SK-N-SH (cell line): Measurements from ENCODE around the gene CDH15. TPM values are rescaled to one million over a fixed set of nuclear protein-coding genes. Genes with fewer than 3 reads are reported as not detected.

ENCODE experiments used
- CTCF ChIA-PET: fragments of 300-600, 350-600 bp; formaldehyde crosslinking; extraction: SDS; loops from one replicate; lab custom pipeline; 2021; lab: Yijun Ruan, JAX
- POLR2A ChIA-PET: fragments of 350-600 bp; sonication (Branson Sonifier 250); formaldehyde crosslinking; extraction: SDS; loops from one replicate; lab custom pipeline; 2020; ENCODE audit warnings: antibody characterized with exemption, inconsistent platforms; lab: Yijun Ruan, JAX
- DNase-seq: peaks from one replicate; pipeline ENCODE4 v3.0.0; 2012
- H2AFZ ChIP-seq: fragments of 200-600 bp; sonication (generic); 2 replicates; pipeline ENCODE4 v1.8.1; 2016; ENCODE audit warnings: antibody characterized with exemption, mild to moderate bottlenecking, low read depth
- H3F3A ChIP-seq: fragments of 200-600 bp; sonication (generic); replicated peaks from 2 replicates; pipeline ENCODE3; 2016; ENCODE audit warnings: antibody characterized with exemption, mild to moderate bottlenecking; ENCODE audit not compliant: insufficient read depth
- H3K27ac ChIP-seq, 2 experiments: fragments of 200-500 bp in 1 of 2; fragments of 200-600 bp in 1 of 2; sonication (Bioruptor generic) in 1 of 2; sonication (generic), shearing (Covaris generic) in 1 of 2; 2 replicates each; pipeline versions ENCODE4 v1.5.1 to v1.6.1; 2014 to 2016; ENCODE audit warnings: low read depth in 2 of 2, inconsistent platforms in 1 of 2, low read length in 1 of 2, mild to moderate bottlenecking in 1 of 2, mixed read lengths in 1 of 2
- H3K27me3 ChIP-seq: fragments of 200-600 bp; sonication (generic), shearing (Covaris generic); 2 replicates; pipeline ENCODE4 v1.6.1; 2016; ENCODE audit warnings: mixed run types; ENCODE audit not compliant: insufficient read depth
- H3K36me3 ChIP-seq, 2 experiments: fragments of 200-500 bp in 1 of 2; fragments of 200-600 bp in 1 of 2; sonication (Bioruptor generic) in 1 of 2; sonication (generic) in 1 of 2; replicated peaks in 1 of 2; 2 replicates each; pipeline versions ENCODE3 to v1.5.1; 2014 to 2016; ENCODE audit warnings: low read length in 1 of 2, mild to moderate bottlenecking in 1 of 2; ENCODE audit not compliant: insufficient read depth in 2 of 2, control insufficient read depth in 1 of 2
- H3K4me1 ChIP-seq, 2 experiments: fragments of 200-500 bp in 1 of 2; fragments of 200-600 bp in 1 of 2; sonication (Bioruptor generic) in 1 of 2; sonication (generic), shearing (Covaris generic) in 1 of 2; 2 replicates each; pipeline versions ENCODE4 v1.5.1 to v1.6.1; 2014 to 2016; ENCODE audit warnings: low read depth in 1 of 2, low read length in 1 of 2, mixed run types in 1 of 2; ENCODE audit not compliant: insufficient read depth in 2 of 2, control insufficient read depth in 1 of 2
- H3K4me2 ChIP-seq: fragments of 200-600 bp; sonication (generic), shearing (Covaris generic); 2 replicates; pipeline ENCODE4 v1.6.1; 2017; ENCODE audit warnings: mixed run types
- H3K4me3 ChIP-seq, 2 experiments: fragments of 200-500 bp in 1 of 2; fragments of 200-600 bp in 1 of 2; sonication (Bioruptor generic) in 1 of 2; sonication (generic), shearing (Covaris generic) in 1 of 2; 2 replicates each; pipeline versions ENCODE4 v1.5.1 to v1.8.1; 2014 to 2016; ENCODE audit warnings: low read depth in 2 of 2, inconsistent platforms in 1 of 2, low read length in 1 of 2, mild to moderate bottlenecking in 1 of 2, mixed read lengths in 1 of 2, moderate library complexity in 1 of 2
- H3K79me2 ChIP-seq: fragments of 200-600 bp; sonication (generic); 2 replicates; pipeline ENCODE4 v1.8.1; 2017; ENCODE audit warnings: mild to moderate bottlenecking; ENCODE audit not compliant: insufficient read depth
- H3K9ac ChIP-seq: fragments of 200-600 bp; sonication (generic); 2 replicates; pipeline ENCODE4 v1.6.1; 2017; ENCODE audit warnings: mixed run types
- H3K9me2 ChIP-seq: fragments of 200-600 bp; sonication (generic); 2 replicates; pipeline ENCODE4 v1.6.1; 2017; ENCODE audit warnings: mixed run types
- H3K9me3 ChIP-seq: fragments of 200-600 bp; sonication (generic); 2 replicates; pipeline ENCODE4 v1.6.1; 2017; ENCODE audit warnings: mixed run types, mild to moderate bottlenecking, moderate library complexity
- H4K20me1 ChIP-seq: fragments of 200-600 bp; sonication (generic); 2 replicates; pipeline ENCODE4 v1.6.1; 2017; ENCODE audit warnings: mild to moderate bottlenecking, mixed run types; ENCODE audit not compliant: insufficient read depth
- CTCF ChIP-seq: fragments of 200-600 bp; sonication (generic); IDR thresholded peaks from 2 replicates; pipeline ENCODE4 v1.6.1; 2017; ENCODE audit warnings: antibody characterized with exemption, mild to moderate bottlenecking, moderate library complexity
- EZH2phosphoT487 ChIP-seq: fragments of 200-600 bp; sonication (generic); IDR thresholded peaks from 2 replicates; pipeline ENCODE4 v1.6.1; 2017; ENCODE audit warnings: low read depth, mixed run types, mild to moderate bottlenecking, antibody characterized with exemption, moderate library complexity, borderline replicate concordance
- FOSL2 ChIP-seq: IDR thresholded peaks from 2 replicates; pipeline ENCODE4 v1.4.0; 2012; ENCODE audit warnings: low read depth, mild to moderate bottlenecking, moderate library complexity, borderline replicate concordance
- MEF2A ChIP-seq: IDR thresholded peaks from 2 replicates; pipeline ENCODE4 v1.4.0; 2012; ENCODE audit warnings: low read depth, borderline replicate concordance
- NFIC ChIP-seq: IDR thresholded peaks from 2 replicates; pipeline ENCODE4 v1.4.0; 2012; ENCODE audit warnings: borderline replicate concordance
- SIN3A ChIP-seq: IDR thresholded peaks from 2 replicates; pipeline ENCODE4 v1.6.1; 2012; ENCODE audit warnings: low read depth, mild to moderate bottlenecking, low read length, moderate library complexity, borderline replicate concordance
- TAF1 ChIP-seq: IDR thresholded peaks from 2 replicates; pipeline ENCODE4 v1.6.1; 2012; ENCODE audit warnings: low read depth, mild to moderate bottlenecking, low read length, moderate library complexity, borderline replicate concordance
- USF2 ChIP-seq: fragments of 150-350 bp; IDR thresholded peaks from 2 replicates; pipeline ENCODE4 v1.6.1; 2017; ENCODE audit warnings: antibody characterized with exemption, low read length, low read depth, borderline replicate concordance
- YY1 ChIP-seq: IDR thresholded peaks from 2 replicates; pipeline ENCODE4 v1.4.0; 2012; ENCODE audit warnings: low read depth, mild to moderate bottlenecking
- WGBS: methylation state at CpG from one replicate; pipeline ENCODE4 v1.1.6; 2017; ENCODE audit warnings: low lambda C conversion rate; 5-methylcytosine and 5-hydroxymethylcytosine counted together
- polyA plus RNA-seq, 3 experiments: library from polyadenylated mRNA; depleted of rRNA; stranded (reverse); fragments of >200 nt; gene quantifications; 2 replicates each; pipeline ENCODE4 v1.2.3, GENCODE V29; 2012

CDH15 gene
- polyA plus RNA-seq, 1 of the 3 experiments (the other 2 are of a cell fraction), result 0.03 TPM

GRCh38 chr16:89168381-89169189 lies 3.0 kb upstream of the CDH15 start:
- Histone ChIP-seq H3K27ac (no peak overlapping the region), H4K20me1 (0 out of 2 replicates have a peak, but pooled peaks cover 7% of the 10 kb centered on the region), H3K4me2 (no peak overlapping the region), H3K79me2 (no peaks in the 10 kb centered on the region), H3K9me3 (no peaks in the 10 kb centered on the region), H3K36me3 (no peaks in the 10 kb centered on the region), H3K9ac (no peak overlapping the region), H3K4me3 (no peak overlapping the region), H2AFZ (no peak overlapping the region), H3K4me1 (peaks cover 0 to 35% of the 10 kb centered on the region in 2 experiments; a peak in 1 of 4 replicates), H3K9me2 (no peaks in the 10 kb centered on the region), H3K27me3 (peaks cover 24% of the 10 kb centered on the region; the same call in 1 of the 2 replicates), H3F3A (no peaks in the 10 kb centered on the region)
- TF ChIP-seq MEF2A (no peak), CTCF (peak; percentile 10; the same call in 1 of the 2 replicates), USF2 (no peak)
- POLR2A ChIA-PET, result no interaction called here
- DNase-seq, result no peak
- CTCF ChIA-PET, result interaction anchor here (0.7 to 6.5 kb wide), 11 partner anchors 10 to 436 kb away, joined by 3 to 82 read pairs (median 18); partner anchors contain the start of gene APRT
- 75% methylated on average over 12 of the region's 23 CpGs for WGBS

- Histone ChIP-seq H3K27me3 (peaks cover 24% of the 10 kb centered on the region; the same call in 1 of the 2 replicates), H3K36me3 (no peaks in the 10 kb centered on the region), H3K4me3 (no peak overlapping the region), H3F3A (no peaks in the 10 kb centered on the region), H3K9me2 (no peaks in the 10 kb centered on the region), H3K9me3 (no peaks in the 10 kb centered on the region), H2AFZ (no peak overlapping the region), H4K20me1 (0 out of 2 replicates have a peak, but pooled peaks cover 7% of the 10 kb centered on the region), H3K79me2 (no peaks in the 10 kb centered on the region), H3K4me2 (no peak overlapping the region), H3K4me1 (peaks cover 0 to 29% of the 10 kb centered on the region in 2 experiments; a peak in 1 of 4 replicates), H3K9ac (no peak overlapping the region), H3K27ac (no peak overlapping the region)
- ChIA-PET CTCF (interaction anchor here (0.7 to 6.5 kb wide), 3 partner anchors 228 to 432 kb away, joined by 4 to 82 read pairs (median 67); partner anchors contain the start of gene APRT), POLR2A (no interaction called here)
- TF ChIP-seq TAF1 (no peak), NFIC (no peak), SIN3A (no peak), YY1 (no peak), FOSL2 (no peak), EZH2phosphoT487 (no peak), CTCF (no peak)
- WGBS, result 56% methylated on average over 8 of the region's 14 CpGs
- DNase-seq, result no peak
Measured at GRCh38 chr16:89169778-89170177, 1.8 kb upstream of the CDH15 start.
